DMS153 treated with DMSO at 0.1 percent for 48 hours (cell line): ENCODE results near the gene SLC7A8.

Source experiments
- DNase-seq: peaks from one replicate; lab custom pipeline; 2025; ENCODE audit not compliant: unreplicated experiment; lab: John Stamatoyannopoulos, UW

Gene SLC7A8

GRCh38 chr14:23183158-23183470 lies 346 bp downstream of the SLC7A8 start:
- DNase-seq = no peak

GRCh38 chr14:23182372-23183157 lies 895 bp downstream of the SLC7A8 start:
- DNase-seq = peak; percentile 32

- no peak for DNase-seq
These were observed 1.5 kb downstream of the SLC7A8 start for GRCh38 chr14:23181946-23182345.

- no peak for DNase-seq
These were observed 2.0 kb downstream of the SLC7A8 start for GRCh38 chr14:23181453-23181852.

- DNase-seq = peak; percentile 30
These were observed 6.3 kb downstream of the SLC7A8 start for GRCh38 chr14:23177181-23177580.

GRCh38 chr14:23175823-23176222 lies 7.6 kb downstream of the SLC7A8 start:
- DNase-seq = no peak

- DNase-seq = no peak
These were observed 8.9 kb downstream of the SLC7A8 start for GRCh38 chr14:23174296-23175184.

- DNase-seq = no peak
These were observed 9.7 kb downstream of the SLC7A8 start for GRCh38 chr14:23173796-23174195.

GRCh38 chr14:23173031-23173430 lies 10.4 kb downstream of the SLC7A8 start:
- no peak for DNase-seq

GRCh38 chr14:23172574-23172973 lies 10.9 kb downstream of the SLC7A8 start:
- DNase-seq = no peak

GRCh38 chr14:23172096-23172495 lies 11.4 kb downstream of the SLC7A8 start:
- DNase-seq = no peak

GRCh38 chr14:23171222-23171975 lies 12.1 kb downstream of the SLC7A8 start:
- no peak for DNase-seq

- no peak for DNase-seq
These were observed 13.8 kb downstream of the SLC7A8 start for GRCh38 chr14:23169622-23170021.

- no peak for DNase-seq
These were observed 15.2 kb downstream of the SLC7A8 start for GRCh38 chr14:23168246-23168645.

GRCh38 chr14:23167116-23167847 lies 16.2 kb downstream of the SLC7A8 start:
- DNase-seq = no peak

- no peak for DNase-seq
These were observed 18.5 kb downstream of the SLC7A8 start for GRCh38 chr14:23164949-23165348.

- no peak for DNase-seq
These were observed 19.2 kb downstream of the SLC7A8 start for GRCh38 chr14:23164250-23164649.

- DNase-seq = no peak
These were observed 19.6 kb downstream of the SLC7A8 start for GRCh38 chr14:23163830-23164229.

- no peak for DNase-seq
These were observed 20.7 kb downstream of the SLC7A8 start for GRCh38 chr14:23162800-23163199.

GRCh38 chr14:23162005-23162404 lies 21.5 kb downstream of the SLC7A8 start:
- no peak for DNase-seq
